OCI-LY7 (cell line): Measurements from ENCODE around the gene GAGE13.

Source experiments
- EZH2phosphoT487 ChIP-seq: fragments of 200-600 bp; sonication (generic); IDR thresholded peaks from 2 replicates; pipeline ENCODE4 v1.6.1; 2018; ENCODE audit warnings: low read depth, borderline replicate concordance, mild to moderate bottlenecking, mixed run types, antibody characterized with exemption, low read length, moderate library complexity, mixed read lengths
- TF ChIP-seq, protein P1 (sequence below): fragments of 200-600 bp; sonication (generic); conservative IDR thresholded peaks from 2 replicates; pipeline ENCODE4 v1.5.1; 2014; ENCODE audit warnings: mild to moderate bottlenecking, antibody characterized with exemption, low read length, moderate library complexity, mixed read lengths

DNA sequence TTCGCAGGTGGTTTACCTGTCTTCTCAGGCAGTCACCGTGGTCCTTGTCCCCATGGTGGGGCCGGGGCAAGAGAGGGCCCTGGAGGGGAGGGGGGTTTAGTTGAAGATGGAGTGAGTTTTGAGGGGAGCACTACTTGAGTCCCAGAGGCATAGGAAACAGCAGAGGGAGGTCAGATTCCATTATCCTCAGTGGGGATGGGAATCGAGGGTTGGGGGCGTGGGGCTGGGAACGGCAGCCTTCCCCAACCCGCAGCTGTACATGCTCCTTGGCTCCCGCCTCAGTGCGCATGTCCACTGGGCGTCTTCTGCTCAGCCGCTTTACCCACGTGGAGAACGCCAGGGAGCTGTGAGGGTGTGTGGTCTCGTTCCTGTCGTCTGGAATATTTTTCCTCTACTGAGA lies 28.0 kb upstream of the GAGE13 start, which contains the start of gene GAGE10:
- no peak for TF ChIP-seq EZH2phosphoT487
- TF ChIP-seq, protein P1, sequence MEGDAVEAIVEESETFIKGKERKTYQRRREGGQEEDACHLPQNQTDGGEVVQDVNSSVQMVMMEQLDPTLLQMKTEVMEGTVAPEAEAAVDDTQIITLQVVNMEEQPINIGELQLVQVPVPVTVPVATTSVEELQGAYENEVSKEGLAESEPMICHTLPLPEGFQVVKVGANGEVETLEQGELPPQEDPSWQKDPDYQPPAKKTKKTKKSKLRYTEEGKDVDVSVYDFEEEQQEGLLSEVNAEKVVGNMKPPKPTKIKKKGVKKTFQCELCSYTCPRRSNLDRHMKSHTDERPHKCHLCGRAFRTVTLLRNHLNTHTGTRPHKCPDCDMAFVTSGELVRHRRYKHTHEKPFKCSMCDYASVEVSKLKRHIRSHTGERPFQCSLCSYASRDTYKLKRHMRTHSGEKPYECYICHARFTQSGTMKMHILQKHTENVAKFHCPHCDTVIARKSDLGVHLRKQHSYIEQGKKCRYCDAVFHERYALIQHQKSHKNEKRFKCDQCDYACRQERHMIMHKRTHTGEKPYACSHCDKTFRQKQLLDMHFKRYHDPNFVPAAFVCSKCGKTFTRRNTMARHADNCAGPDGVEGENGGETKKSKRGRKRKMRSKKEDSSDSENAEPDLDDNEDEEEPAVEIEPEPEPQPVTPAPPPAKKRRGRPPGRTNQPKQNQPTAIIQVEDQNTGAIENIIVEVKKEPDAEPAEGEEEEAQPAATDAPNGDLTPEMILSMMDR, result no peak
